KMS-11 (cell line): ENCODE measurements around the gene ANKRD29.
"Not testable (repeated sequence)": the region's sequence is repeated elsewhere in the genome, so short reads cannot be mapped to it uniquely, and the experiment has no call there.

ENCODE experiments used
- H2AFZ ChIP-seq: fragments of 200-600 bp; sonication (generic); 2 replicates; pipeline ENCODE4 v1.6.1; 2016; ENCODE audit warnings: antibody characterized with exemption, mixed run types, low read depth
- H3K27ac ChIP-seq: fragments of 200-600 bp; sonication (generic); 2 replicates; pipeline ENCODE4 v1.6.1; 2016; ENCODE audit warnings: mild to moderate bottlenecking, mixed run types
- H3K27me3 ChIP-seq: fragments of 200-600 bp; sonication (generic); 2 replicates; pipeline ENCODE4 v1.6.1; 2017; ENCODE audit warnings: mild to moderate bottlenecking, low read depth, mixed run types, moderate library complexity; ENCODE audit not compliant: insufficient read depth
- H3K36me3 ChIP-seq: fragments of 200-600 bp; sonication (generic); 2 replicates; pipeline ENCODE4 v1.6.1; 2017; ENCODE audit warnings: mild to moderate bottlenecking, mixed run types; ENCODE audit not compliant: insufficient read depth
- H3K4me1 ChIP-seq: fragments of 200-600 bp; sonication (generic); 2 replicates; pipeline ENCODE4 v1.6.1; 2016; ENCODE audit warnings: mild to moderate bottlenecking, low read depth, mixed run types; ENCODE audit not compliant: poor library complexity, severe bottlenecking
- H3K4me2 ChIP-seq: fragments of 200-600 bp; sonication (generic); 2 replicates; pipeline ENCODE4 v1.7.0; 2016; ENCODE audit warnings: mild to moderate bottlenecking, mixed run types
- H3K4me3 ChIP-seq: fragments of 200-600 bp; sonication (generic); IDR thresholded peaks from 2 replicates; pipeline ENCODE4 v1.6.1; 2017; ENCODE audit warnings: low read depth, low read length, mixed read lengths; ENCODE audit not compliant: insufficient read depth
- H3K79me2 ChIP-seq: fragments of 200-600 bp; sonication (generic); 2 replicates; pipeline ENCODE4 v1.6.1; 2016; ENCODE audit warnings: low read depth, mixed run types; ENCODE audit not compliant: insufficient read depth
- H3K9ac ChIP-seq: fragments of 200-600 bp; sonication (generic); 2 replicates; pipeline ENCODE4 v1.6.1; 2016; ENCODE audit warnings: mild to moderate bottlenecking, mixed run types
- H4K20me1 ChIP-seq: fragments of 200-600 bp; sonication (generic); 2 replicates; pipeline ENCODE4 v1.6.1; 2016; ENCODE audit warnings: mild to moderate bottlenecking, mixed run types; ENCODE audit not compliant: insufficient read depth
- CTCF ChIP-seq: fragments of 200-600 bp; sonication (generic); conservative IDR thresholded peaks from 2 replicates; pipeline ENCODE4 v1.6.1; 2017; ENCODE audit warnings: low read depth, mild to moderate bottlenecking, antibody characterized with exemption, low read length, moderate library complexity, mixed read lengths

ANKRD29 gene

GRCh38 chr18:23580677-23581367 lies 81.9 kb downstream of the ANKRD29 start:
- peaks cover 85% of the 10 kb centered on the region for H3K4me1 ChIP-seq
- H3K4me2 ChIP-seq = peak overlapping the region; percentile 67; the same call in 1 of the 2 replicates
- H3K27me3 ChIP-seq = no peaks in the 10 kb centered on the region
- TF ChIP-seq CTCF = no peak
- H4K20me1 ChIP-seq = no peaks in the 10 kb centered on the region
- no peak overlapping the region for H3K4me3 ChIP-seq
- no peak overlapping the region for H2AFZ ChIP-seq
- H3K27ac ChIP-seq = no peak overlapping the region
- H3K36me3 ChIP-seq = no peaks in the 10 kb centered on the region
- no peak overlapping the region for H3K9ac ChIP-seq
- H3K79me2 ChIP-seq = peaks cover 65% of the 10 kb centered on the region

GRCh38 chr18:23578891-23579653 lies 83.6 kb downstream of the ANKRD29 start:
- Histone ChIP-seq H3K4me3 (no peak overlapping the region), H3K9ac (no peak overlapping the region), H3K27me3 (no peaks in the 10 kb centered on the region), H4K20me1 (no peaks in the 10 kb centered on the region), H3K4me1 (peaks cover 88% of the 10 kb centered on the region), H3K4me2 (peak overlapping the region; percentile 67), H3K79me2 (peaks cover 58% of the 10 kb centered on the region; the same call in 1 of the 2 replicates), H3K36me3 (no peaks in the 10 kb centered on the region), H2AFZ (no peak overlapping the region), H3K27ac (peak overlapping the region; percentile 55)
- no peak for TF ChIP-seq CTCF

GRCh38 chr18:23578067-23578701 lies 84.5 kb downstream of the ANKRD29 start:
- Histone ChIP-seq H3K79me2 (peaks cover 54% of the 10 kb centered on the region; the same call in 1 of the 2 replicates), H3K4me2 (peak overlapping the region; percentile 67), H2AFZ (no peak overlapping the region), H3K4me1 (peaks cover 88% of the 10 kb centered on the region), H4K20me1 (no peaks in the 10 kb centered on the region), H3K9ac (no peak overlapping the region), H3K4me3 (no peak overlapping the region), H3K27ac (peak overlapping the region; percentile 55), H3K27me3 (no peaks in the 10 kb centered on the region), H3K36me3 (no peaks in the 10 kb centered on the region)
- TF ChIP-seq CTCF = no peak

GRCh38 chr18:23577521-23577920 lies 85.2 kb downstream of the ANKRD29 start:
- not testable (repeated sequence) for H4K20me1 ChIP-seq, H3K27ac ChIP-seq, H3K36me3 ChIP-seq, H3K9ac ChIP-seq, H3K4me2 ChIP-seq, H2AFZ ChIP-seq, H3K27me3 ChIP-seq, H3K4me3 ChIP-seq
- Histone ChIP-seq H3K4me1 (peaks cover 92% of the 10 kb centered on the region), H3K79me2 (peaks cover 47% of the 10 kb centered on the region; the same call in 1 of the 2 replicates)
